HepG2 (cell line): ENCODE results near the gene METTL16. TPM values are rescaled to one million over a fixed set of nuclear protein-coding genes. Genes with fewer than 3 reads are reported as not detected.

ENCODE experiments used
- CREB1 ChIP-seq, 2 experiments: fragments of 450-650 bp in 1 of 2; IDR thresholded peaks; 2 replicates each; pipeline ENCODE4 v1.6.1; 2016 to 2017; ENCODE audit warnings: control low read depth in 1 of 2, mild to moderate bottlenecking in 1 of 2, missing compliant biosample characterization in 1 of 2, missing genetic modification characterization in 1 of 2
- GABPA ChIP-seq, 2 experiments: IDR thresholded peaks; 2 replicates each; pipeline ENCODE4 v1.6.1; 2011 to 2016; ENCODE audit warnings: low read depth in 2 of 2, low read length in 1 of 2, missing biosample characterization in 1 of 2, missing genetic modification characterization in 1 of 2
- HMGA1 ChIP-seq: sonication (generic); formaldehyde crosslinking; conservative IDR thresholded peaks from 2 replicates; pipeline ENCODE4 v1.4.0; 2020; ENCODE audit warnings: missing genetic modification reagents
- LCORL ChIP-seq, 2 experiments: fragments of 450-650 bp in 1 of 2; sonication (generic) in 1 of 2; formaldehyde crosslinking in 1 of 2; IDR thresholded peaks; 2 replicates each; pipeline versions ENCODE4 v1.5.0 to v1.6.1; 2017 to 2020; ENCODE audit warnings: antibody characterized with exemption in 1 of 2, missing genetic modification reagents in 1 of 2
- SOX6 ChIP-seq, 2 experiments: fragments of 450-650 bp in 1 of 2; sonication (generic) in 1 of 2; formaldehyde crosslinking in 1 of 2; IDR thresholded peaks; 2 replicates each; pipeline versions ENCODE4 v1.4.0 to v1.6.1; 2017 to 2020; ENCODE audit warnings: antibody characterized with exemption in 1 of 2, mild to moderate bottlenecking in 1 of 2, missing genetic modification reagents in 1 of 2
- SP1 ChIP-seq, 2 experiments: fragments of 450-650 bp in 1 of 2; sonication (generic) in 1 of 2; formaldehyde crosslinking in 1 of 2; IDR thresholded peaks; 2 replicates each; pipeline versions ENCODE4 v1.4.0 to v1.6.1; 2016 to 2020; ENCODE audit warnings: missing genetic modification reagents in 1 of 2
- SRSF9 ChIP-seq: fragments of 200-400 bp; formaldehyde crosslinking; IDR thresholded peaks from 2 replicates; pipeline ENCODE4 v1.6.1; 2018; ENCODE audit warnings: borderline replicate concordance, mild to moderate bottlenecking, low read depth, low read length; ENCODE audit not compliant: insufficient read depth, poor library complexity, severe bottlenecking
- TAF1 ChIP-seq: sonication (generic); formaldehyde crosslinking; IDR thresholded peaks from 2 replicates; pipeline ENCODE4 v1.4.0; 2020; ENCODE audit warnings: missing genetic modification reagents
- ZFP90 ChIP-seq: sonication (generic); formaldehyde crosslinking; IDR thresholded peaks from 2 replicates; pipeline ENCODE4 v1.8.0; 2022; ENCODE audit warnings: missing genetic modification reagents, mild to moderate bottlenecking, inconsistent platforms, borderline replicate concordance
- ZNF263 ChIP-seq: sonication (generic); formaldehyde crosslinking; IDR thresholded peaks from 2 replicates; pipeline ENCODE4 v1.4.0; 2020; ENCODE audit warnings: missing genetic modification reagents
- ZNF350 ChIP-seq: sonication (generic); formaldehyde crosslinking; IDR thresholded peaks from 2 replicates; pipeline ENCODE4 v1.4.0; 2020; ENCODE audit warnings: mild to moderate bottlenecking, low read depth, missing genetic modification reagents, borderline replicate concordance
- ZNF674 ChIP-seq: sonication (generic); formaldehyde crosslinking; IDR thresholded peaks from 2 replicates; pipeline ENCODE4 v1.5.0; 2020; ENCODE audit warnings: low read depth, mild to moderate bottlenecking, missing genetic modification reagents
- ZNF775 ChIP-seq: sonication (generic); formaldehyde crosslinking; IDR thresholded peaks from 2 replicates; pipeline ENCODE4 v1.4.0; 2020; ENCODE audit warnings: missing genetic modification reagents, mild to moderate bottlenecking, moderate library complexity, borderline replicate concordance
- ZNF777 ChIP-seq: sonication (generic); formaldehyde crosslinking; IDR thresholded peaks from 2 replicates; pipeline ENCODE4 v1.4.0; 2020; ENCODE audit warnings: missing genetic modification reagents
- ZNF780A ChIP-seq: sonication (generic); formaldehyde crosslinking; IDR thresholded peaks from 2 replicates; pipeline ENCODE4 v1.8.0; 2022; ENCODE audit warnings: mild to moderate bottlenecking, missing genetic modification reagents, moderate library complexity
- polyA plus RNA-seq, 8 experiments: library from polyadenylated mRNA; depleted of rRNA in 3 of 8; stranded (reverse) in 7 of 8; unstranded in 1 of 8; fragments of >200 nt; fragmentation: Illumina TruSeq in 4 of 8; extraction: Trizol in 4 of 8; gene quantifications; 2 replicates each; pipeline versions ENCODE4 v1.2.1 to v1.2.3, GENCODE V29; 2011 to 2016; ENCODE audit warnings: low read depth in 4 of 8, missing spikeins in 1 of 8, mixed read lengths in 1 of 8; ENCODE audit not compliant: insufficient read depth in 1 of 8
- total RNA-seq, 5 experiments: library from RNA; depleted of rRNA; stranded (reverse); fragments of >200 nt; fragmentation: Illumina TruSeq; extraction: Trizol; gene quantifications; 2 replicates each; pipeline ENCODE4 v1.2.3, GENCODE V29; 2016; ENCODE audit warnings: low read depth in 1 of 5
- TF ChIP-seq, protein P1 (sequence below): IDR thresholded peaks from 2 replicates; pipeline ENCODE4 v1.6.1; 2018; ENCODE audit warnings: missing genetic modification reagents
- TF ChIP-seq, protein P2 (sequence below): sonication (generic); formaldehyde crosslinking; IDR thresholded peaks from 2 replicates; pipeline ENCODE4 v1.4.0; 2020; ENCODE audit warnings: missing genetic modification reagents
- TF ChIP-seq, protein P3 (sequence below): sonication (generic); formaldehyde crosslinking; IDR thresholded peaks from 2 replicates; pipeline ENCODE4 v1.4.0; 2020; ENCODE audit warnings: missing genetic modification reagents
- TF ChIP-seq, protein P4 (sequence below): IDR thresholded peaks from 2 replicates; pipeline ENCODE4 v1.6.1; 2016

The METTL16 gene
- total and polyA plus RNA-seq, 2 of the 13 experiments (the other 11 are each of a cell fraction or from before 2014, with no cell fraction given) = 11.6 to 18.5 TPM

DNA sequence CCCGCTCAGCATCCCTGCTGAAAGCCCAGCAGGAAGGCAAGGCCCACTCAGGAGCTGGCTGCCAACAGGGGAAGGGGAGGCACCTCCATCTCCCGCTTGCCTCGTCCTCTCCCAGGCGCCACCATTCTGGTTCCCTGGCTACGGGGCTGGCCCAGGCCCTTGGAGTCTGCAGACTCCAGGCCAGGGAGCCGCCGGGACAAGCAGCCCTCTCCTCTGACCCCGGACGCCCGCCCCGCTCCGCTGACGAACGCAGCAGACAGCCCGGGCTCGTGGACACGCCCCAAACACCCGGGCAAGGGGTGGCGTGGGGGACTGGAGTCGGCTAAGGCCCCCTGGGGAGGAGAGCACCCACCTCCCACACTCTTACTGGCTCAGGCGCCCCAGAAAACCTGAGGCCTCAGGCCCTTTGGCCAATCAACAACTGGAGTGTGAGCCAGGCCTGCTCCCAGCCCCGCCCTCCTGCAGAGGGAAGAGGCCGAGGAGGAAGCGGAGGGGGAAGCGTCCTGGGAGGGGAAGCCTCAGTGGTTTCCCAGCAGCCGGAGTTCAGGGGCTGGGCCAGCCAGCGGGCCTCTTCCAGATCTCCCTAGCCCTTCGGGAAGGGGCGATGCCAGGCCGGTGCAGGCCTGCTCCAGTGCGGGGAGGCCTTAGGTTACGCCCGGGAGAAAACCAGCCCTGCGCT, 115.0 kb downstream of the METTL16 start (continued):
- TF ChIP-seq, protein P1, sequence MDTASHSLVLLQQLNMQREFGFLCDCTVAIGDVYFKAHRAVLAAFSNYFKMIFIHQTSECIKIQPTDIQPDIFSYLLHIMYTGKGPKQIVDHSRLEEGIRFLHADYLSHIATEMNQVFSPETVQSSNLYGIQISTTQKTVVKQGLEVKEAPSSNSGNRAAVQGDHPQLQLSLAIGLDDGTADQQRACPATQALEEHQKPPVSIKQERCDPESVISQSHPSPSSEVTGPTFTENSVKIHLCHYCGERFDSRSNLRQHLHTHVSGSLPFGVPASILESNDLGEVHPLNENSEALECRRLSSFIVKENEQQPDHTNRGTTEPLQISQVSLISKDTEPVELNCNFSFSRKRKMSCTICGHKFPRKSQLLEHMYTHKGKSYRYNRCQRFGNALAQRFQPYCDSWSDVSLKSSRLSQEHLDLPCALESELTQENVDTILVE (CRISPR knock-in tag) = peak; percentile 38; the same call in 1 of the 2 replicates
- 0 out of 2 replicates have a peak, but pooled peaks have one; percentile 59 for TF ChIP-seq ZFP90 (CRISPR knock-in tag)
- no peak; the same call in 1 of the 2 replicates for TF ChIP-seq GABPA (IDR thresholded peaks at IDR 0.05; ENCODE audit: low read depth, low read length)
- TF ChIP-seq GABPA (CRISPR knock-in tag; IDR thresholded peaks at IDR 0.05; ENCODE audit: low read depth) = peak; percentile 44; the same call in 1 of the 2 replicates
- TF ChIP-seq ZNF777 (CRISPR knock-in tag) = 0 out of 2 replicates have a peak, but pooled peaks have one; percentile 39
- no peak for TF ChIP-seq SP1 (IDR thresholded peaks at IDR 0.05)
- TF ChIP-seq SP1 (CRISPR knock-in tag; IDR thresholded peaks at IDR 0.05) = peak; percentile 74
- TF ChIP-seq, protein P2, sequence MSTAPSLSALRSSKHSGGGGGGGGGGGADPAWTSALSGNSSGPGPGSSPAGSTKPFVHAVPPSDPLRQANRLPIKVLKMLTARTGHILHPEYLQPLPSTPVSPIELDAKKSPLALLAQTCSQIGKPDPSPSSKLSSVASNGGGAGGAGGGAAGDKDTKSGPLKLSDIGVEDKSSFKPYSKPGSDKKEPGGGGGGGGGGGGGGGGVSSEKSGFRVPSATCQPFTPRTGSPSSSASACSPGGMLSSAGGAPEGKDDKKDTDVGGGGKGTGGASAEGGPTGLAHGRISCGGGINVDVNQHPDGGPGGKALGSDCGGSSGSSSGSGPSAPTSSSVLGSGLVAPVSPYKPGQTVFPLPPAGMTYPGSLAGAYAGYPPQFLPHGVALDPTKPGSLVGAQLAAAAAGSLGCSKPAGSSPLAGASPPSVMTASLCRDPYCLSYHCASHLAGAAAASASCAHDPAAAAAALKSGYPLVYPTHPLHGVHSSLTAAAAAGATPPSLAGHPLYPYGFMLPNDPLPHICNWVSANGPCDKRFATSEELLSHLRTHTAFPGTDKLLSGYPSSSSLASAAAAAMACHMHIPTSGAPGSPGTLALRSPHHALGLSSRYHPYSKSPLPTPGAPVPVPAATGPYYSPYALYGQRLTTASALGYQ (CRISPR knock-in tag) = peak; percentile 49; the same call in 1 of the 2 replicates
- TF ChIP-seq, protein P3, sequence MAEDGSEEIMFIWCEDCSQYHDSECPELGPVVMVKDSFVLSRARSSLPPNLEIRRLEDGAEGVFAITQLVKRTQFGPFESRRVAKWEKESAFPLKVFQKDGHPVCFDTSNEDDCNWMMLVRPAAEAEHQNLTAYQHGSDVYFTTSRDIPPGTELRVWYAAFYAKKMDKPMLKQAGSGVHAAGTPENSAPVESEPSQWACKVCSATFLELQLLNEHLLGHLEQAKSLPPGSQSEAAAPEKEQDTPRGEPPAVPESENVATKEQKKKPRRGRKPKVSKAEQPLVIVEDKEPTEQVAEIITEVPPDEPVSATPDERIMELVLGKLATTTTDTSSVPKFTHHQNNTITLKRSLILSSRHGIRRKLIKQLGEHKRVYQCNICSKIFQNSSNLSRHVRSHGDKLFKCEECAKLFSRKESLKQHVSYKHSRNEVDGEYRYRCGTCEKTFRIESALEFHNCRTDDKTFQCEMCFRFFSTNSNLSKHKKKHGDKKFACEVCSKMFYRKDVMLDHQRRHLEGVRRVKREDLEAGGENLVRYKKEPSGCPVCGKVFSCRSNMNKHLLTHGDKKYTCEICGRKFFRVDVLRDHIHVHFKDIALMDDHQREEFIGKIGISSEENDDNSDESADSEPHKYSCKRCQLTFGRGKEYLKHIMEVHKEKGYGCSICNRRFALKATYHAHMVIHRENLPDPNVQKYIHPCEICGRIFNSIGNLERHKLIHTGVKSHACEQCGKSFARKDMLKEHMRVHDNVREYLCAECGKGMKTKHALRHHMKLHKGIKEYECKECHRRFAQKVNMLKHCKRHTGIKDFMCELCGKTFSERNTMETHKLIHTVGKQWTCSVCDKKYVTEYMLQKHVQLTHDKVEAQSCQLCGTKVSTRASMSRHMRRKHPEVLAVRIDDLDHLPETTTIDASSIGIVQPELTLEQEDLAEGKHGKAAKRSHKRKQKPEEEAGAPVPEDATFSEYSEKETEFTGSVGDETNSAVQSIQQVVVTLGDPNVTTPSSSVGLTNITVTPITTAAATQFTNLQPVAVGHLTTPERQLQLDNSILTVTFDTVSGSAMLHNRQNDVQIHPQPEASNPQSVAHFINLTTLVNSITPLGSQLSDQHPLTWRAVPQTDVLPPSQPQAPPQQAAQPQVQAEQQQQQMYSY (CRISPR knock-in tag) = peak; percentile 91
- no peak for TF ChIP-seq CREB1 (IDR thresholded peaks at IDR 0.05)
- TF ChIP-seq CREB1 (CRISPR knock-in tag; IDR thresholded peaks at IDR 0.05) = peak; percentile 68
- TF ChIP-seq, protein P4, sequence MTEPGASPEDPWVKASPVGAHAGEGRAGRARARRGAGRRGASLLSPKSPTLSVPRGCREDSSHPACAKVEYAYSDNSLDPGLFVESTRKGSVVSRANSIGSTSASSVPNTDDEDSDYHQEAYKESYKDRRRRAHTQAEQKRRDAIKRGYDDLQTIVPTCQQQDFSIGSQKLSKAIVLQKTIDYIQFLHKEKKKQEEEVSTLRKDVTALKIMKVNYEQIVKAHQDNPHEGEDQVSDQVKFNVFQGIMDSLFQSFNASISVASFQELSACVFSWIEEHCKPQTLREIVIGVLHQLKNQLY (CRISPR knock-in tag) = 0 out of 2 replicates have a peak, but pooled peaks have one; percentile 11
- no peak for TF ChIP-seq ZNF674
- TF ChIP-seq SOX6 (IDR thresholded peaks at IDR 0.05) = no peak
- peak; percentile 33 for TF ChIP-seq SOX6 (CRISPR knock-in tag; IDR thresholded peaks at IDR 0.05)
- TF ChIP-seq TAF1 (CRISPR knock-in tag) = peak; percentile 40; the same call in 1 of the 2 replicates
- no peak for TF ChIP-seq ZNF780A (CRISPR knock-in tag)
- TF ChIP-seq LCORL (IDR thresholded peaks at IDR 0.05) = no peak
- TF ChIP-seq LCORL (CRISPR knock-in tag; IDR thresholded peaks at IDR 0.05) = peak; percentile 65; the same call in 1 of the 2 replicates
- no peak for TF ChIP-seq SRSF9
- TF ChIP-seq HMGA1 (CRISPR knock-in tag) = no peak
- TF ChIP-seq ZNF350 (CRISPR knock-in tag) = peak; percentile 20; the same call in 1 of the 2 replicates
- TF ChIP-seq ZNF775 (CRISPR knock-in tag) = no peak
- peak; percentile 68 for TF ChIP-seq ZNF263 (CRISPR knock-in tag)
